VCaP (cell line): ENCODE results near the gene EPS8L1.
"Not testable (repeated sequence)": the region's sequence is repeated elsewhere in the genome, so short reads cannot be mapped to it uniquely, and the experiment has no call there.

Experiments
- H3K27ac ChIP-seq: fragments of 450-650 bp; 2 replicates; pipeline ENCODE4 v1.5.1; 2017
- CTCF ChIP-seq: fragments of 450-650 bp; conservative IDR thresholded peaks from 2 replicates; pipeline ENCODE4 v1.5.1; 2017; ENCODE audit warnings: mild to moderate bottlenecking, moderate library complexity

EPS8L1 gene

GRCh38 chr19:55103190-55103589 is 27.5 kb downstream of the EPS8L1 start:
- TF ChIP-seq CTCF = no peak
- H3K27ac ChIP-seq = no peak overlapping the region

GRCh38 chr19:55105237-55105636 is 29.6 kb downstream of the EPS8L1 start:
- no peak for TF ChIP-seq CTCF
- no peak overlapping the region for H3K27ac ChIP-seq

GRCh38 chr19:55106591-55106990 is 30.9 kb downstream of the EPS8L1 start:
- TF ChIP-seq CTCF = no peak
- H3K27ac ChIP-seq = no peak overlapping the region

- H3K27ac ChIP-seq = not testable (repeated sequence)
Observed at GRCh38 chr19:55107252-55107651, 31.6 kb downstream of the EPS8L1 start.

GRCh38 chr19:55109527-55110291 is 34.0 kb downstream of the EPS8L1 start:
- no peak overlapping the region for H3K27ac ChIP-seq

GRCh38 chr19:55111238-55111831 is 35.7 kb downstream of the EPS8L1 start:
- TF ChIP-seq CTCF = no peak
- H3K27ac ChIP-seq = no peak overlapping the region

More at GRCh38 chr19:55109527-55110291, 34.0 kb downstream of the EPS8L1 start:
- no peak for TF ChIP-seq CTCF

GRCh38 chr19:55112246-55112776 is 36.6 kb downstream of the EPS8L1 start:
- H3K27ac ChIP-seq = no peak overlapping the region
- no peak for TF ChIP-seq CTCF
